ENCODE data around the gene FLT4. TPM values are rescaled to one million over a fixed set of nuclear protein-coding genes. Genes with fewer than 3 reads are reported as not detected.
A peak's percentile ranks its signal among the peaks of the same experiment; 100 is the strongest.

Gene FLT4
- total RNA-seq, 1 donor from 2014 or later: under 0.01 TPM

DNA sequence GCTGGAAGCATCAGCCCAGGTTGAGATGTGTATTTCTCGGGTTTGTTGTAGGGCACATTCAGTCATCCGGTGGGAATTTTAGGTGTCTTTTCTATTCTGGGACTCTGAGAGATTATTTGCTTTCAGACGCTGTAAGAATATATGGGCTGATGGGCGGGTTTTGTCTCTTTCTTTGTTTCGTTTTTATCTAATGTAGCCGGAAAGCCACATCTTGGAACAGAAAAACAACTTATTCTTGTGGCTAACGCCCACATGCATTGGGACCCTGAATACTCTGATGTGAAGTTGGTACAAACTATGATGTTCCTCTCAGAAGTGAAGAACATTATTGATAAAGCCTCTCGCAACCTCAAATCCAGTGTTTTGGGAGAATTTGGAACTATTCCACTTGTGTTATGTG lies 80.5 kb downstream of the FLT4 start:
- Histone ChIP-seq H3K4me3 (ENCODE audit: low read depth, low read length) (no peak overlapping the region), H3K27me3 (ENCODE audit: control insufficient read depth, insufficient read depth, low read length) (no peaks in the 10 kb centered on the region), H3K36me3 (ENCODE audit: control insufficient read depth, insufficient read depth, low read length) (peaks cover 15% of the 10 kb centered on the region)
- FAIRE-seq (no peak), DNase-seq (ENCODE audit: low read depth) (no peak)
- TF ChIP-seq, protein P1, sequence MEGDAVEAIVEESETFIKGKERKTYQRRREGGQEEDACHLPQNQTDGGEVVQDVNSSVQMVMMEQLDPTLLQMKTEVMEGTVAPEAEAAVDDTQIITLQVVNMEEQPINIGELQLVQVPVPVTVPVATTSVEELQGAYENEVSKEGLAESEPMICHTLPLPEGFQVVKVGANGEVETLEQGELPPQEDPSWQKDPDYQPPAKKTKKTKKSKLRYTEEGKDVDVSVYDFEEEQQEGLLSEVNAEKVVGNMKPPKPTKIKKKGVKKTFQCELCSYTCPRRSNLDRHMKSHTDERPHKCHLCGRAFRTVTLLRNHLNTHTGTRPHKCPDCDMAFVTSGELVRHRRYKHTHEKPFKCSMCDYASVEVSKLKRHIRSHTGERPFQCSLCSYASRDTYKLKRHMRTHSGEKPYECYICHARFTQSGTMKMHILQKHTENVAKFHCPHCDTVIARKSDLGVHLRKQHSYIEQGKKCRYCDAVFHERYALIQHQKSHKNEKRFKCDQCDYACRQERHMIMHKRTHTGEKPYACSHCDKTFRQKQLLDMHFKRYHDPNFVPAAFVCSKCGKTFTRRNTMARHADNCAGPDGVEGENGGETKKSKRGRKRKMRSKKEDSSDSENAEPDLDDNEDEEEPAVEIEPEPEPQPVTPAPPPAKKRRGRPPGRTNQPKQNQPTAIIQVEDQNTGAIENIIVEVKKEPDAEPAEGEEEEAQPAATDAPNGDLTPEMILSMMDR (IDR thresholded peaks at IDR 0.05; ENCODE audit: insufficient read depth, low read length, severe bottlenecking): no peak

DNA sequence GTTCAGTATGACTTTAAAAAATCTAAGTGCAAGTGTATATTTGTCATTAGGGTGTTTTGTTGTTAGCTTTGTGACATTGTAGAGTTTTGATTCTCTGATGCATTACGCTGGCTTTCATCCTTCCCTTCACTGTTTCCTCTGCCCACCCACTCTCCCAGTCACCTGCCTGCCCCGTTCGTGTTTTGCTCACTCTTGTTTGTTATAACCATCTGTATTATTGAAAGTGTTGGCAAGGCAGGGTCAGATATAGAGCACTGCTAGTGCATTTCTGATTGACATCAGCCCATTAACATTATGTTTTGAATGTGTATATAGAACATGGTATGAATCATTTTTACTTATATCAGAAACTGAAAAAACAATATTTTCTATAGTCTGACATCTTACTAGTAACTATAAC lies 85.4 kb downstream of the FLT4 start:
- no peak for FAIRE-seq
- H3K4me3 ChIP-seq (ENCODE audit: low read depth, low read length): no peak overlapping the region
- H3K36me3 ChIP-seq (ENCODE audit: control insufficient read depth, insufficient read depth, low read length): peaks cover 15% of the 10 kb centered on the region

DNA sequence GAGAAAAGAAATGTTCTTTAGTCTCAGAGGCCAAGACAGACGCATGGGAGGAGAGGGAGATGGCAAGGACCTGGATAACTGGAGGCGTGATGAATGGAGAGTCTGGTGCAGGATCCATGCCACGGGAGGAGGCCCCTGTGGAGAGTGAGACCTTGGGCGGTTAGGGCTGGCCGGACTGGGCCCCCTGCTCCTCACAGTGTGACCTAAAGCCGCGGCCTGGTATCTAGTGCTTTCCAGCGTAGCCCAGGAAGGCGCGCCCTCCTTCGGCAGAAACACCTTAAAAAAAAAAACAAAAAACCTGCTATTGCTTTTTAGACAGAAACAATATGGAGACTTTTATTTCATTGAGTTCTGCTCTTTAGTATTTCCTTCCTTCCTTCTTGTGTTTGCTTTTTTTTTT lies 91.2 kb downstream of the FLT4 start:
- Histone ChIP-seq H3K27me3 (ENCODE audit: control insufficient read depth, insufficient read depth, low read length) (no peaks in the 10 kb centered on the region), H3K36me3 (ENCODE audit: control insufficient read depth, insufficient read depth, low read length) (peaks cover 1% of the 10 kb centered on the region), H3K4me3 (ENCODE audit: low read depth, low read length) (no peak overlapping the region)
- TF ChIP-seq, protein P1 (IDR thresholded peaks at IDR 0.05; ENCODE audit: insufficient read depth, low read length, severe bottlenecking): no peak
- no peak for FAIRE-seq
- no peak for DNase-seq (ENCODE audit: low read depth)

More for the DNA sequence above, 85.4 kb downstream of the FLT4 start:
- H3K27me3 ChIP-seq (ENCODE audit: control insufficient read depth, insufficient read depth, low read length): no peaks in the 10 kb centered on the region
- TF ChIP-seq, protein P1 (IDR thresholded peaks at IDR 0.05; ENCODE audit: insufficient read depth, low read length, severe bottlenecking): no peak
- no peak for DNase-seq (ENCODE audit: low read depth)

DNA sequence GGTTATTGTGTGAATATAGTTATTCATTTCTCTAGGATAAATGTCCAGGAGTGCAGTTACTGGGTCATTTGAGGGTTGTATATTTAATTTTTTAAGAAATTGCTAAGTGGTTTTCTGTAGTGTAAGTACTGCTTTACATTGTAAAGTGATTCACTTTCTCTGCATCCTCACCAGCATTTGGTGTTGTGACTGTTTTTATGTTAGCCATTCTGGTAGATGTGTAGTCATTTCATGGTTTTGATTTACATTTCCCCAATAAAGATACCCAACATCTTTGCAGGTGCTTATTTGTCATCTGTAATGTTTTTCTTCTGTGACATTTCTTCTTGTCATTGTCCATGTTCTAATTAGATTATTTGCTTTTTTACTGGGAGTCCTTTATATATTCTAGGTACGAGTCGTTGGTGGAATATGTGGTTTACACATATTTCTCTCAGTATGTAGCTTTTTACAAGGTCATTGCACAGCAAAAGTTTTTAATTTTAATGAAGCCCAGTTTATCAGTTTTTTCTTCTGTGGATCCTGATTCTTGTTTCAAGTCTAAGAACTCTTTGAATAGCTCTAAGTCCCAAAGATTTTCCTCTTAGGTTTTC lies 92.1 kb downstream of the FLT4 start:
- Histone ChIP-seq H3K36me3 (ENCODE audit: control insufficient read depth, insufficient read depth, low read length) (peaks cover 1% of the 10 kb centered on the region), H3K27me3 (ENCODE audit: control insufficient read depth, insufficient read depth, low read length) (no peaks in the 10 kb centered on the region), H3K4me3 (ENCODE audit: low read depth, low read length) (no peak overlapping the region)
- FAIRE-seq (no peak), DNase-seq (ENCODE audit: low read depth) (no peak)
- TF ChIP-seq, protein P1 (IDR thresholded peaks at IDR 0.05; ENCODE audit: insufficient read depth, low read length, severe bottlenecking): no peak

DNA sequence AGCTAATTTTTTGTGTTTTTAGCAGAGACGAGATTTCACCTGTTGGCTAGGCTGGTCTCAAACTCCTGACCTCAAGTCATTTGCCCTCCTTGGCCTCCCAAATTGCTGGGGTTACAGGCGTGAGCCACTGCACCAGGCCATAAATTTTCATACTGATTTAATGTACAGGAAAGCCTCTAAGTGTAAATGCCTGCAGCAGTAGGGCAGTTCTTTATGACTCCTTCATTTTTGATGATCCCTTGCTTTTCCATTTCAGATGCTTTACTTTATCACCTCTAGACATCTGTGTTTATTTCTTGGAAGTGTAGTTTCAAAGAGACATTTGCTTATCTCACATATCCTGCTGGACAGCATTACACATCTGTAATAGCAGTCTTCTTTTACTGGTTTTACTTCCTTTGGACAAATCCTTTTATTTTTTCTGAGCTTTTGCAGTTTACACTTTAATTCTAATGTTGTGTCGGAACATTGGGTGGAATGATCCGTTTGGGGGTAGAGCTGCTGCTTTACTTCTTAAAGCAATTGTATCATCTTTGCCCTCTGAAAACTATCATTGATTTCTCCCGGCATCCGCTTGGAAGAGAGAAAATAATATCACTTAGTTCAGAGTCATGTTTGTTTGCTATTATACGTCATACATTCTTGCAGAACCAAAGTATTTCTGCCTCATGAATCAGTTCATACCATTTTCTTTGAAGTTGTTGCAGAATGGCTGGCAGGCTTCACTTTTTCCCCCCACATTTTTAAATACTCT lies 94.1 kb downstream of the FLT4 start:
- Histone ChIP-seq H3K36me3 (ENCODE audit: control insufficient read depth, insufficient read depth, low read length) (peaks cover 3% of the 10 kb centered on the region), H3K4me3 (ENCODE audit: low read depth, low read length) (no peak overlapping the region), H3K27me3 (ENCODE audit: control insufficient read depth, insufficient read depth, low read length) (no peaks in the 10 kb centered on the region)
- FAIRE-seq (no peak), DNase-seq (ENCODE audit: low read depth) (peak; percentile 29)
- TF ChIP-seq, protein P1 (IDR thresholded peaks at IDR 0.05; ENCODE audit: insufficient read depth, low read length, severe bottlenecking): no peak

Measured in bronchial epithelial cell (primary cell).